AG09309 (cell line): ENCODE measurements around the gene GNPAT.

Experiments used
- DNase-seq: peaks from one replicate; pipeline ENCODE4 v3.0.0-alpha.2; 2010; ENCODE audit warnings: low read depth
- H3K4me3 ChIP-seq: 2 replicates; pipeline ENCODE4 v1.5.1; 2011; ENCODE audit warnings: mild to moderate bottlenecking, low read depth, low read length, moderate library complexity; ENCODE audit not compliant: control insufficient read depth
- CTCF ChIP-seq: IDR thresholded peaks from 2 replicates; pipeline ENCODE4 v1.5.1; 2011; ENCODE audit warnings: mild to moderate bottlenecking, low read depth, low read length, inconsistent platforms; ENCODE audit not compliant: insufficient read depth, control insufficient read depth; ENCODE audit errors: missing control alignments

Gene GNPAT

GRCh38 chr1:231241750-231242149 lies 738 bp downstream of the GNPAT start:
- TF ChIP-seq CTCF = no peak
- peak overlapping the region; percentile 97 for H3K4me3 ChIP-seq
- DNase-seq = no peak

GRCh38 chr1:231242516-231243198 lies 1.6 kb downstream of the GNPAT start:
- H3K4me3 ChIP-seq = no peak overlapping the region
- DNase-seq = no peak
- TF ChIP-seq CTCF = no peak

GRCh38 chr1:231248778-231249177 lies 7.8 kb downstream of the GNPAT start:
- no peak for TF ChIP-seq CTCF
- no peak overlapping the region for H3K4me3 ChIP-seq
- DNase-seq = no peak

GRCh38 chr1:231252336-231252735 lies 11.3 kb downstream of the GNPAT start:
- H3K4me3 ChIP-seq = no peak overlapping the region
- no peak for TF ChIP-seq CTCF
- no peak for DNase-seq

- TF ChIP-seq CTCF = no peak
- no peak for DNase-seq
- no peak overlapping the region for H3K4me3 ChIP-seq
Measured at GRCh38 chr1:231260351-231260750, 19.3 kb downstream of the GNPAT start.

GRCh38 chr1:231264642-231265041 lies 23.6 kb downstream of the GNPAT start:
- no peak for TF ChIP-seq CTCF

More at GRCh38 chr1:231264642-231265041, 23.6 kb downstream of the GNPAT start:
- DNase-seq = no peak
- no peak overlapping the region for H3K4me3 ChIP-seq
